Naive thymus-derived CD4-positive, alpha-beta T cell (primary cell): ENCODE measurements around the gene PTPRCAP. TPM values are rescaled to one million over a fixed set of nuclear protein-coding genes. Genes with fewer than 3 reads are reported as not detected.
A peak's percentile ranks its signal among the peaks of the same experiment; 100 is the strongest.
"Not testable (repeated sequence)": the region's sequence is repeated elsewhere in the genome, so short reads cannot be mapped to it uniquely, and the experiment has no call there.

Experiments
- ATAC-seq: fragments of 150-1000 bp; cut with Tn5 transposase; 2 replicates; pipeline ENCODE4 v1.10.0; 2021; ENCODE audit warnings: mild to moderate bottlenecking, moderate library complexity
- CTCF ChIA-PET: fragments of 350-600 bp; sonication (Branson Sonifier 250); formaldehyde crosslinking; loops from one replicate; lab custom pipeline; 2021; ENCODE audit warnings: antibody characterized with exemption; lab: Charles Lee
- POLR2A ChIA-PET: fragments of 350-600 bp; sonication (Branson Sonifier 250); formaldehyde crosslinking; loops from one replicate; lab custom pipeline; 2021; ENCODE audit warnings: antibody characterized with exemption, inconsistent platforms; lab: Charles Lee
- DNase-seq, 9 donors: peaks; one replicate each; pipeline versions ENCODE4 v3.0.0 to v3.0.0-alpha.2; 2020 to 2022; ENCODE audit warnings: mixed read lengths in 1 of 9
- H3K27ac ChIP-seq: one replicate; pipeline ENCODE4 v1.7.0; 2013; ENCODE audit warnings: mild to moderate bottlenecking, low read depth, low read length, moderate library complexity
- H3K27me3 ChIP-seq, 2 donors: one replicate each; pipeline ENCODE4 v1.7.0; 2013; ENCODE audit warnings: low read length in 2 of 2, mild to moderate bottlenecking in 2 of 2, moderate library complexity in 2 of 2; ENCODE audit not compliant: control insufficient read depth in 2 of 2, insufficient read depth in 2 of 2
- H3K36me3 ChIP-seq, 3 experiments: 1 replicate in 2 of 3; 2 replicates in 1 of 3; pipeline ENCODE4 v1.7.0; 2013; ENCODE audit warnings: low read length in 3 of 3, mild to moderate bottlenecking in 3 of 3, moderate library complexity in 1 of 3; ENCODE audit not compliant: insufficient read depth in 3 of 3, control insufficient read depth in 2 of 3
- H3K4me1 ChIP-seq, 2 donors: one replicate each; pipeline ENCODE4 v1.7.0; 2013; ENCODE audit warnings: low read length in 2 of 2, mild to moderate bottlenecking in 2 of 2, moderate library complexity in 1 of 2; ENCODE audit not compliant: control insufficient read depth in 2 of 2, insufficient read depth in 2 of 2
- H3K4me3 ChIP-seq: 2 replicates; pipeline ENCODE4 v1.7.0; 2013; ENCODE audit warnings: mild to moderate bottlenecking, low read length
- H3K9me3 ChIP-seq, 3 experiments: 1 replicate in 2 of 3; 2 replicates in 1 of 3; pipeline ENCODE4 v1.7.0; 2013; ENCODE audit warnings: low read length in 3 of 3; ENCODE audit not compliant: control insufficient read depth in 2 of 3
- H3K27ac Mint-ChIP-seq, 9 donors: one replicate each; pipeline ENCODE4 v1.8.0; 2020 to 2022; ENCODE audit warnings: mixed read lengths in 9 of 9, mild to moderate bottlenecking in 8 of 9, moderate library complexity in 5 of 9, inconsistent platforms in 2 of 9
- H3K27me3 Mint-ChIP-seq, 5 donors: one replicate each; pipeline ENCODE4 v1.8.0; 2021 to 2022; ENCODE audit warnings: mixed read lengths in 5 of 5, mild to moderate bottlenecking in 1 of 5
- H3K36me3 Mint-ChIP-seq, 5 donors: one replicate each; pipeline ENCODE4 v1.8.0; 2020 to 2022; ENCODE audit warnings: mixed read lengths in 5 of 5, mild to moderate bottlenecking in 3 of 5, inconsistent platforms in 1 of 5
- H3K4me1 Mint-ChIP-seq, 7 donors: one replicate each; pipeline ENCODE4 v1.8.0; 2020 to 2022; ENCODE audit warnings: mixed read lengths in 7 of 7, mild to moderate bottlenecking in 3 of 7, inconsistent platforms in 1 of 7
- H3K4me3 Mint-ChIP-seq, 10 donors: one replicate each; pipeline ENCODE4 v1.8.0; 2020 to 2022; ENCODE audit warnings: mild to moderate bottlenecking in 10 of 10, mixed read lengths in 10 of 10, moderate library complexity in 6 of 10, inconsistent platforms in 2 of 10
- H3K9me3 Mint-ChIP-seq, 11 donors: one replicate each; pipeline ENCODE4 v1.8.0; 2020 to 2022; ENCODE audit warnings: mixed read lengths in 11 of 11, mild to moderate bottlenecking in 4 of 11, inconsistent platforms in 1 of 11, moderate library complexity in 1 of 11
- intact Hi-C, 2 donors: fragments of 100-400 bp; cut with micrococcal nuclease; formaldehyde crosslinking; loops; one replicate each; pipeline ENCODE4 v1.15.1; 2023
- polyA plus RNA-seq, 2 donors: library from polyadenylated mRNA; unstranded; fragments of 300-500 nt; fragmentation: Illumina TruSeq; gene quantifications; one replicate each; pipeline ENCODE4 v1.2.3, GENCODE V29; 2021
- total RNA-seq, 6 experiments: library from RNA in 5 of 6; stranded (reverse) in 5 of 6; gene quantifications; 1 replicate in 5 of 6; 2 replicates in 1 of 6; pipeline ENCODE4 v1.2.3 and lab custom pipeline; 2021 to 2026

Gene PTPRCAP
- total and polyA plus RNA-seq, 7 experiments from 2014 or later = 134 to 670 (median 219) TPM

DNA sequence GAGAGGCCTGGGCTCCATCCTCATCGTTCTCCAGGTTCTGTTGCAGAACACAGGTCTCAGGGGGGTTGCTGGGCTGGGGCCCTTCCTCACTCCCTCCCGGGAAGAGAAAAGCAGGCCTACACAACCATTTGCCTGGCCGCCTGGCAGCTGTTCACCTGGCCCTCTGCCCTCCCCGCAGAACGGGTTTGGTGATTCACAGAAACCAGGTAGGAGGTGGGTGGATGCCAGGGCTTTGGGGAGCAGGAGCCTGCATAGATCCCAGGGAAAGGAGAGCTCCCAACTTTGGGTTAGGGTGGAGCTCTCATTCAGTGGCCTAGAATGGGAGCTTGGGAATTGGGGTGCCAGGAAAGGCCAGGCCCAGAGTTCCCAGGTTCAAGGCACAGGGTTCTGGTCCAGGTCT lies 30.6 kb upstream of the PTPRCAP start:
- H3K4me3 ChIP-seq = peak overlapping the region; percentile 74
- no peaks in the 10 kb centered on the region for H3K9me3 ChIP-seq
- no peak for DNase-seq
- peak overlapping the region; percentile 87 to 95 (median 90) for H3K4me3 Mint-ChIP-seq
- H3K4me1 Mint-ChIP-seq = peaks cover 23 to 44% (median 29%) of the 10 kb centered on the region in 7 donors
- peaks cover 20 to 42% of the 10 kb centered on the region in 2 donors for H3K4me1 ChIP-seq
- no peaks in the 10 kb centered on the region for H3K27me3 ChIP-seq
- intact Hi-C loops = no loop called here
- POLR2A ChIA-PET = interaction anchor here (0.6 to 18.3 kb wide), 21 partner anchors 9 to 228 kb away, joined by 3 to 230 read pairs (median 11); partner anchors contain the start of genes AIP, CABP4, CARNS1 and CORO1B
- no peak for ATAC-seq
- H3K36me3 ChIP-seq = peaks cover 0 to 4% (median 0%) of the 10 kb centered on the region in 3 experiments
- peak overlapping the region; percentile 77 to 97 (median 88) for H3K27ac Mint-ChIP-seq
- H3K27me3 Mint-ChIP-seq = peaks cover 0 to 3% (median 0%) of the 10 kb centered on the region in 5 donors
- H3K36me3 Mint-ChIP-seq = peaks cover 0 to 9% (median 0%) of the 10 kb centered on the region in 5 donors
- H3K9me3 Mint-ChIP-seq = no peaks in the 10 kb centered on the region
- CTCF ChIA-PET = interaction anchor here (0.8 to 2.8 kb wide), 9 partner anchors 14 to 66 kb away, joined by 3 to 11 read pairs (median 6); partner anchors contain the start of genes AIP, PPP1CA, PTPRCAP and TBC1D10C
- H3K27ac ChIP-seq = peak overlapping the region; percentile 94

DNA sequence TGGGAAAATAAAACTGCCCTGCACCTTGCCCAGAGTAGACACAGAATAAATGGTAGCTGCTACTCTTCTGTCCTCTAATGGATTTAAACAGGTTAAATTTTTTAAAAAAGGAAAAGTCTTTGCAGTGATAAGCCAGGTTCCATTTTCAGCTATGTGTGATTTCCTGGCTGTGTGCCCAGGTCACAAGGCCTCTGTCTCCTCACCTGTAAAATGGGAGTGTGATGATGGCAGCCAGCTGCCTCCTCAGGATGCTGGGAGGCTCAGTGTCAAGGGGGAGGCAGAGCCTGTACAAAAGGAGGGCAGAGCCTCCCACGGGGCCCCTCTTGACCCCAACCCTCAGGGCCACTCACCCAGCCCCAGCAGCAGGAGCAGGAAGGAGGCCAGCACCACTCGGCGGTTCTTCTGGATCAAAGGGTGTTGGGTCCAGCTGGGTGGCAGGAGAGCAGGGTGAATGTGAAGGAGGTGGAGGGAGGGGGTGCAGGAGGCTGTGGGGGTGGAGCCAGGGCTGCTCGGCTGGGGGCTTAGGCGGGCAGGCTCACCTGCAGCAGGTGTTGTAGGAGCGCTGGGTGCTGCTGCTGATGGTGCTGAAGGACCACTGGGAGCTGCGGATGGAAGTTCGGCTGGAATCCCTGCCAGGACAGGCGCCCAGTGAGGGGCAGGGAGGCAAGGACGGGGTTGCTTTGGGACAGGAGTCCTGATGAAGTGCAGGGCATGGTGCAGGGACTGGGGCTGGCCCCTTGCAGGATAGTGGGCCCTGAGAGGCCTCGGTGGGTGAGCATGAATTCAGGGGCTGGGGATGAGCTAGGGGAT lies 29.7 kb upstream of the PTPRCAP start:
- Mint-ChIP-seq H3K27ac (peak overlapping the region in 8 of 9 donors; percentile 77 to 97 (median 89)), H3K4me1 (peaks cover 23 to 44% (median 29%) of the 10 kb centered on the region in 7 donors), H3K36me3 (peaks cover 0 to 9% (median 0%) of the 10 kb centered on the region in 5 donors), H3K4me3 (peak overlapping the region; percentile 52 to 95 (median 90)), H3K9me3 (no peaks in the 10 kb centered on the region), H3K27me3 (no peaks in the 10 kb centered on the region)
- Histone ChIP-seq H3K4me1 (peaks cover 20 to 42% of the 10 kb centered on the region in 2 donors), H3K4me3 (no peak overlapping the region), H3K36me3 (peaks cover 0 to 4% (median 0%) of the 10 kb centered on the region in 3 experiments), H3K9me3 (no peaks in the 10 kb centered on the region), H3K27me3 (no peaks in the 10 kb centered on the region), H3K27ac (peak overlapping the region; percentile 94)
- ATAC-seq (no peak), DNase-seq (no peak)
- intact Hi-C loops = no loop called here
- CTCF ChIA-PET = interaction anchor here (1.5 to 2.8 kb wide), 3 partner anchors 17 to 66 kb away, joined by 6 to 11 read pairs (median 8); partner anchors contain the start of genes PPP1CA and PTPRCAP
- POLR2A ChIA-PET = interaction anchor here (0.6 to 18.3 kb wide), 14 partner anchors 11 to 227 kb away, joined by 3 to 230 read pairs (median 33); partner anchors contain the start of genes AIP, CARNS1, CORO1B and GPR152

DNA sequence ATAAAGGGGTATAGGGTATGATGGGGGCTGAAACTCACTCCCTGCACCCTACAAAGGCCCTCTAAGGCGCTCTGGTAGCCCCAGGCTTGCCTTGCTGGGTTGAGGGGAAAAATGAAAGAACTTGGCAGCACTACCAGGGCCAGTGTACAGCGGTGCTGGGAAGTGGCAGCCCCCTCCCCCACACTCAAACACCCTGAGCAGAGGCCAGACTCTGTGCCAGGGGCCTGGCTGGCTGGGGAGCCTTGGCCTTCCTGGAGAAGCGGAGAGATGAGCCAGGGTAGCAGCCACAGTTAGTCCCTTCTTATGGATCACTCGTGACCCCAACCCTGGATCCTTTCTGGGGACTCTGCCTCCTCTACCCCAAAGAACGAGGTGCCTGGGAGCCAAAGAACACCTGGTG lies 28.9 kb upstream of the PTPRCAP start:
- Mint-ChIP-seq H3K4me3 (peak overlapping the region in 8 of 10 donors; percentile 19 to 95 (median 44)), H3K9me3 (no peaks in the 10 kb centered on the region), H3K27ac (peak overlapping the region in 7 of 9 donors; percentile 20 to 96 (median 73)), H3K27me3 (no peaks in the 10 kb centered on the region), H3K36me3 (peaks cover 0 to 9% (median 0%) of the 10 kb centered on the region in 5 donors), H3K4me1 (peaks cover 23 to 44% (median 29%) of the 10 kb centered on the region in 7 donors)
- no peaks in the 10 kb centered on the region for H3K27me3 ChIP-seq
- peak overlapping the region; percentile 94 for H3K27ac ChIP-seq
- ChIA-PET CTCF (interaction anchor here (0.9 to 1.9 kb wide), 2 partner anchors 29 to 49 kb away, joined by 5 to 7 read pairs; partner anchors contain the start of gene PTPRCAP), POLR2A (interaction anchor here (0.7 to 18.3 kb wide), 12 partner anchors 10 to 1994 kb away, joined by 3 to 230 read pairs (median 56); partner anchors contain the start of genes AIP, CABP4, CARNS1 and CORO1B)
- DNase-seq (no peak), ATAC-seq (no peak)
- no peaks in the 10 kb centered on the region for H3K9me3 ChIP-seq
- H3K4me3 ChIP-seq = no peak overlapping the region
- intact Hi-C loops = no loop called here
- peaks cover 0 to 4% (median 0%) of the 10 kb centered on the region in 3 experiments for H3K36me3 ChIP-seq
- H3K4me1 ChIP-seq = peaks cover 20 to 42% of the 10 kb centered on the region in 2 donors

DNA sequence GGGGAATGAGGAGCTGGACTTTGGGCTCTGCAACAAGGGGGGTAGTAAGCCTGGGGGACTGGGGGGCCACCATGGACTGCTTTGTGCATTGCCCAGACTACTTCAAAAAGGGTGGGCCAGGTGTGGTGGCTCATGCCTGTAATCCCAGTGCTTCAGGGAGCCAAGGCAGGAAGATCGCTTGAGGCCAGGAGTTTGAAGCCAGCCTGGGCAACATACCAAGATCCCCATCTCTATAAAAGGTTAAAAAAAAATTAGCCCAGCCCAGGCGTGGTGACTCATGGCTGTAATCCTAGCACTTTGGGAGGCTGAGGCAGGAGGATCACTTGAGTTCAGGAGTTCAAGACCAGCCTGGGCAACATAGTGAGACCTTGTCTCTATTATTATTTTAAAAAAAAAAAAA lies 28.0 kb upstream of the PTPRCAP start:
- not testable (repeated sequence) for H3K27me3 Mint-ChIP-seq, H3K9me3 ChIP-seq, DNase-seq, H3K9me3 Mint-ChIP-seq, H3K27me3 ChIP-seq, ATAC-seq, H3K36me3 ChIP-seq, H3K36me3 Mint-ChIP-seq
- peak overlapping the region; percentile 66 for H3K4me3 ChIP-seq
- peak overlapping the region; percentile 96 for H3K27ac ChIP-seq
- CTCF ChIA-PET = interaction anchor here (0.7 to 1.9 kb wide), 6 partner anchors 17 to 114 kb away, joined by 3 to 7 read pairs (median 4); partner anchors contain the start of gene PTPRCAP
- peaks cover 20 to 42% of the 10 kb centered on the region in 2 donors for H3K4me1 ChIP-seq
- Mint-ChIP-seq H3K27ac (peak overlapping the region; percentile 82 to 97 (median 93)), H3K4me1 (peaks cover 23 to 44% (median 29%) of the 10 kb centered on the region in 7 donors), H3K4me3 (peak overlapping the region; percentile 75 to 94 (median 87))
- POLR2A ChIA-PET = interaction anchor here (0.7 to 18.3 kb wide), 16 partner anchors 9 to 1993 kb away, joined by 3 to 230 read pairs (median 10); partner anchors contain the start of genes AIP, CABP4, CARNS1 and CORO1B
- intact Hi-C loops = loop anchor here in 1 of 2 donors (2.0 kb wide), 1 partner anchor 19 kb away; no protein-coding TSS in a partner anchor

DNA sequence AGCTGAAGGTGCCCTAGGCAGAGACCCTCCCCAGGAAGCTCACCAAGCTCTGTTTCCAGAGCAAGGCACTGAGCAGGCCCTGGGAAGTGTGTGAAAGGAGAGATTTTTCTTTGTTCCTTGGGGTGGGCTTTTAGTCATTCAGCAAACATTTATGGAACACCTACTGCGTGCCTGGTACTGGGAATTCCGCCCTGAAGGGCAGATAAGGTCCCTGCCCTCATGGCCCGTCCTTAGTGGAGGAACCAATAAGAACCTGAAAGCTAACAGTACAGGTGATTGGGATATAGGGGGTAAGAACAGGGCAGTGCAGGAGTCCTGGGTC lies 27.7 kb upstream of the PTPRCAP start:
- DNase-seq (no peak), ATAC-seq (no peak)
- peak overlapping the region; percentile 96 for H3K27ac ChIP-seq
- Mint-ChIP-seq H3K4me3 (peak overlapping the region; percentile 75 to 94 (median 87)), H3K27ac (peak overlapping the region; percentile 82 to 97 (median 93)), H3K36me3 (peaks cover 0 to 9% (median 0%) of the 10 kb centered on the region in 5 donors), H3K4me1 (peaks cover 23 to 44% (median 29%) of the 10 kb centered on the region in 7 donors), H3K9me3 (no peaks in the 10 kb centered on the region), H3K27me3 (peaks cover 0 to 2% (median 0%) of the 10 kb centered on the region in 5 donors)
- intact Hi-C loops = loop anchor here in 1 of 2 donors (2.0 kb wide), 1 partner anchor 18 kb away; no protein-coding TSS in a partner anchor
- peaks cover 20 to 42% of the 10 kb centered on the region in 2 donors for H3K4me1 ChIP-seq
- peak overlapping the region; percentile 66 for H3K4me3 ChIP-seq
- peaks cover 0 to 4% (median 0%) of the 10 kb centered on the region in 3 experiments for H3K36me3 ChIP-seq
- POLR2A ChIA-PET = interaction anchor here (0.7 to 18.3 kb wide), 15 partner anchors 9 to 198 kb away, joined by 3 to 230 read pairs (median 12); partner anchors contain the start of genes AIP, CABP4, CARNS1 and CDK2AP2
- CTCF ChIA-PET = interaction anchor here (0.7 to 1.9 kb wide), 5 partner anchors 17 to 114 kb away, joined by 3 to 7 read pairs (median 4); no protein-coding TSS in a partner anchor
- no peaks in the 10 kb centered on the region for H3K27me3 ChIP-seq
- no peaks in the 10 kb centered on the region for H3K9me3 ChIP-seq
